ENCODE data around the gene MED16.

GRCh38 chr19:858284-858683 is 34.7 kb downstream of the MED16 start:
- TF ChIP-seq GATA3 (IDR thresholded peaks at IDR 0.05; ENCODE audit: low read depth, low read length), result no peak
- no peak for TF ChIP-seq GATA2 (IDR thresholded peaks at IDR 0.05; ENCODE audit: low read depth, low read length)
